Measurements from ENCODE around the gene PDXDC1. TPM values are rescaled to one million over a fixed set of nuclear protein-coding genes. Genes with fewer than 3 reads are reported as not detected.
"Not testable (repeated sequence)": the region's sequence is repeated elsewhere in the genome, so short reads cannot be mapped to it uniquely, and the experiment has no call there.

Gene PDXDC1, protein sequence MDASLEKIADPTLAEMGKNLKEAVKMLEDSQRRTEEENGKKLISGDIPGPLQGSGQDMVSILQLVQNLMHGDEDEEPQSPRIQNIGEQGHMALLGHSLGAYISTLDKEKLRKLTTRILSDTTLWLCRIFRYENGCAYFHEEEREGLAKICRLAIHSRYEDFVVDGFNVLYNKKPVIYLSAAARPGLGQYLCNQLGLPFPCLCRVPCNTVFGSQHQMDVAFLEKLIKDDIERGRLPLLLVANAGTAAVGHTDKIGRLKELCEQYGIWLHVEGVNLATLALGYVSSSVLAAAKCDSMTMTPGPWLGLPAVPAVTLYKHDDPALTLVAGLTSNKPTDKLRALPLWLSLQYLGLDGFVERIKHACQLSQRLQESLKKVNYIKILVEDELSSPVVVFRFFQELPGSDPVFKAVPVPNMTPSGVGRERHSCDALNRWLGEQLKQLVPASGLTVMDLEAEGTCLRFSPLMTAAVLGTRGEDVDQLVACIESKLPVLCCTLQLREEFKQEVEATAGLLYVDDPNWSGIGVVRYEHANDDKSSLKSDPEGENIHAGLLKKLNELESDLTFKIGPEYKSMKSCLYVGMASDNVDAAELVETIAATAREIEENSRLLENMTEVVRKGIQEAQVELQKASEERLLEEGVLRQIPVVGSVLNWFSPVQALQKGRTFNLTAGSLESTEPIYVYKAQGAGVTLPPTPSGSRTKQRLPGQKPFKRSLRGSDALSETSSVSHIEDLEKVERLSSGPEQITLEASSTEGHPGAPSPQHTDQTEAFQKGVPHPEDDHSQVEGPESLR
- total RNA-seq: 100 to 1,000 TPM; 131 to 247 (median 201) TPM

DNA sequence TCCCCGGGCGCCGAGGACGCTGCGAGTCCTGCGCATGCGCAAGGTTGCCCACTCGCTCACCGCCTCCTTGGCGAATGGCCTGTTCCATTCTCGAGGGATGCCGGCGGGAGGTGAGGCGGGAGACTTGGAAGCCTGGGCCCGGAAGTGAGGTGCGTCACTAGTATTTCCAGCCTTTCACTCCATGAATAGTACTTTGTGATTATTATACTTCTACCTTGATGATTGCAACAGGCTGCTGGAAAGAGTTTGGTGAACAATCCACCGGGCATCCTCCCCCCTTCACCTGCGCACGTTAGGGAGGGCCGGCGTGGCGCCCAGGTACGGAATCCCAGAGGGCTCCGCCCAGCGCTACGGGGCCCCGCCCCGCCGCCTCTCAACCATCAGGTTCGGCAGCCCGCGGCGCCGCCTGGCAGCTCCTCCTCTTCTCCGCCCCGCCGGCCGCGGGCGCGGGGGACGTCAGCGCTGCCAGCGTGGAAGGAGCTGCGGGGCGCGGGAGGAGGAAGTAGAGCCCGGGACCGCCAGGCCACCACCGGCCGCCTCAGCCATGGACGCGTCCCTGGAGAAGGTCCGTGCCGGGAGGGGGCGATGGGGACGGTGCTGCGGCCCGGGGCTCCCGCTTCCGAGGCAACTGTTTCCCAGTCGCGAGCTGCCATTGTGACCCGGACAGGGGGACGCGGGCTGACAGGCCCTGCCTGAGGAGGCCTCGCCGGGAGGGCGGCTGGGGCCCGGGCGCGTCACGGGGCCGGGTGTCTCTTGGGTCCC is at the start of gene PDXDC1:
Gene PDXDC1, plus strand, starts transcription at position 371 of the 762 bp plus-strand sequence. Its CDS starts 174 bp downstream, at position 545.
- TF ChIP-seq, protein P1, sequence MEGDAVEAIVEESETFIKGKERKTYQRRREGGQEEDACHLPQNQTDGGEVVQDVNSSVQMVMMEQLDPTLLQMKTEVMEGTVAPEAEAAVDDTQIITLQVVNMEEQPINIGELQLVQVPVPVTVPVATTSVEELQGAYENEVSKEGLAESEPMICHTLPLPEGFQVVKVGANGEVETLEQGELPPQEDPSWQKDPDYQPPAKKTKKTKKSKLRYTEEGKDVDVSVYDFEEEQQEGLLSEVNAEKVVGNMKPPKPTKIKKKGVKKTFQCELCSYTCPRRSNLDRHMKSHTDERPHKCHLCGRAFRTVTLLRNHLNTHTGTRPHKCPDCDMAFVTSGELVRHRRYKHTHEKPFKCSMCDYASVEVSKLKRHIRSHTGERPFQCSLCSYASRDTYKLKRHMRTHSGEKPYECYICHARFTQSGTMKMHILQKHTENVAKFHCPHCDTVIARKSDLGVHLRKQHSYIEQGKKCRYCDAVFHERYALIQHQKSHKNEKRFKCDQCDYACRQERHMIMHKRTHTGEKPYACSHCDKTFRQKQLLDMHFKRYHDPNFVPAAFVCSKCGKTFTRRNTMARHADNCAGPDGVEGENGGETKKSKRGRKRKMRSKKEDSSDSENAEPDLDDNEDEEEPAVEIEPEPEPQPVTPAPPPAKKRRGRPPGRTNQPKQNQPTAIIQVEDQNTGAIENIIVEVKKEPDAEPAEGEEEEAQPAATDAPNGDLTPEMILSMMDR (IDR thresholded peaks at IDR 0.05): peak in 4 of 6 experiments; percentile 7 to 19 (median 15)
- TF ChIP-seq POLR2A (IDR thresholded peaks at IDR 0.05): peak; percentile 91 to 98
- H3K4me3 ChIP-seq: peak within 1 kb of the TSS; percentile 68 to 98 (median 82)
- H3K4me1 ChIP-seq: peaks cover 0 to 33% (median 4%) of the 10 kb centered on the region in 4 donors
- not testable (repeated sequence) for H3K36me3 ChIP-seq, H3K27me3 ChIP-seq, H3K9me3 ChIP-seq
- H3K27ac ChIP-seq: peak within 1 kb of the TSS; percentile 88 to 98 (median 94)
- peak; percentile 89 to 99 (median 98) for DNase-seq

DNA sequence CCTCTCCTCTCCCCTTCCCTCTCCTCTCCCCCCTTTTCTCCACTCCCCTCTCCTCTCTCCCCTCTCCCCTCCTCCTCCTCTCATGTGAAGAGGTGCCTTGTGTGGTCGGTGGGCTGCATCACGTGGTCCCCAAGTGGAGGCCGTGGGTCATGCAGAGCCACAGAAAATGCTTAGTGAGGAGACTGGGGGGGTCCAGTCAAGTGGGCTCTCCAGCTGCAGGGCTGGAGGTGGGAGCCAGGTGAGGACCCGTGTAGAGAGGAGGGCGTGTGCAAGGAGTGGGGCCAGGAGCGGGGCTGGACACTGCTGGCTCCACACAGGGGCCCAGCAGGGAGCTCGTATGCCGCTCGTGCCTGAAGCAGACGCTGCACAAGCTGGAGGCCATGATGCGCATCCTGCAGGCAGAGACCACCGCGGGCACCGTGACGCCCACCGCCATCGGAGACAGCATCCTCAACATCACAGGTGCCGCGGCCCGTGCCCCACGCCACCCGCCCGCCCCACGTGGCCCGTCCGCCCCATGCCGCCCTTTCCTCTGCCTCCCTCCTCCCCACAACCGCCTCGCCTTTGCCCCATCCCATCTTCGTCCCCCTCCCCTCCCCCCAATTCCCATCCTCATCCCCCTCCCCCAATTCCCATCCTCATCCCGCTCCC is 46.6 kb upstream of the PDXDC1 start:
- H3K27ac ChIP-seq, H3K4me1 ChIP-seq, H3K4me3 ChIP-seq, H3K36me3 ChIP-seq, H3K27me3 ChIP-seq, H3K9me3 ChIP-seq: not testable (repeated sequence)
- peak in 2 of 3 donors; percentile 45 to 53 for DNase-seq

DNA sequence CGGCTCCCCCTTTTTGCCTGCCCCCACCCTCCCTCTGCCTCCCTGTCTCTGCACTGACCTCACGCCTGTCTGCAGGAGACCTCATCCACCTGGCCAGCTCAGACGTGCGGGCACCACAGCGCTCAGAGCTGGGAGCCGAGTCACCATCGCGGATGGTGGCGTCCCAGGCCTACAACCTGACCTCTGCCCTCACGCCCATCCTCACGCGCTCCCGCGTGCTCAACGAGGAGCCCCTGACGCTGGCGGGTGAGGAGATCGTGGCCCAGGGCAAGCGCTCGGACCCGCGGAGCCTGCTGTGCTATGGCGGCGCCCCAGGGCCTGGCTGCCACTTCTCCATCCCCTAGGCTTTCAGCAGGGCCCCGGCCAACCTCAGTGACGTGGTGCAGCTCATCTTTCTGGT is 45.6 kb upstream of the PDXDC1 start:
- not testable (repeated sequence) for H3K4me3 ChIP-seq, DNase-seq, H3K27me3 ChIP-seq, H3K9me3 ChIP-seq, H3K36me3 ChIP-seq, H3K27ac ChIP-seq, H3K4me1 ChIP-seq

DNA sequence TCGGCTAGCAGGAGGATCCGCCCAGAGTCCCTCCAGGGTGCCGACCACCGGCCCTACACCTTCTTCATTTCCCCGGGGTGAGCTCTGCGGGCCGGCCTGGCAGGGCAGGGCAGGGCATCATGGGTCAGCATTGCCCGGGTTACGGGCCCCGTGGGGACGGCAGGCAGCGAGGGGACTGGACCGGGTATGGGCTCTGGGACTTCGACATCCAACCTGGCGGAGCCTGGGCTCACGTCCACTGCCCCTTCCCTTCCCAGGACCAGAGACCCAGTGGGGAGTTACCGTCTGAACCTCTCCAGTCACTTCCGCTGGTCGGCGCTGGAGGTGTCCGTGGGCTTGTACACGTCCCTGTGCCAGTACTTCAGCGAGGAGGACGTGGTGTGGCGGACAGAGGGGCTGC is 44.6 kb upstream of the PDXDC1 start:
- not testable (repeated sequence) for H3K9me3 ChIP-seq, H3K36me3 ChIP-seq, H3K27ac ChIP-seq, H3K4me3 ChIP-seq, H3K27me3 ChIP-seq, DNase-seq, H3K4me1 ChIP-seq

DNA sequence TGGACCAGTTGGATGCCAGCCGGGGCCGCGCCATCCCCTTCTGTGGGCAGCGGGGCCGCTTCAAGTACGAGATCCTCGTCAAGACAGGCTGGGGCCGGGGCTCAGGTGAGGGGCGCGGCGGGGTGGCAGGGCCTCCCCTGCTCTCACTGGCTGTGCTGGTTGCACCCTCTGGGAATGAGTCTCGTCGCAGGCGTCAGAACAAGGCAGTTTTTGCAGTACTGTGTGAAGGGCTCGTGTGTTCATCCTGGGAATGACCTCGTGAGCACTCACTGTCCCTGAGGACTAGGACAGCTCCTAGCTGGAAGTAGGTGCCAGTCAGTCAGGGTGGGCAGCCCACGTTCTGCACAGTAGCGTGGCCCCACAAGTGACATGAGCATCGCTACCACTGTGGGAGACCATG is 43.9 kb upstream of the PDXDC1 start:
- H3K4me1 ChIP-seq, H3K4me3 ChIP-seq, H3K27me3 ChIP-seq, H3K9me3 ChIP-seq, H3K36me3 ChIP-seq, DNase-seq, H3K27ac ChIP-seq: not testable (repeated sequence)

DNA sequence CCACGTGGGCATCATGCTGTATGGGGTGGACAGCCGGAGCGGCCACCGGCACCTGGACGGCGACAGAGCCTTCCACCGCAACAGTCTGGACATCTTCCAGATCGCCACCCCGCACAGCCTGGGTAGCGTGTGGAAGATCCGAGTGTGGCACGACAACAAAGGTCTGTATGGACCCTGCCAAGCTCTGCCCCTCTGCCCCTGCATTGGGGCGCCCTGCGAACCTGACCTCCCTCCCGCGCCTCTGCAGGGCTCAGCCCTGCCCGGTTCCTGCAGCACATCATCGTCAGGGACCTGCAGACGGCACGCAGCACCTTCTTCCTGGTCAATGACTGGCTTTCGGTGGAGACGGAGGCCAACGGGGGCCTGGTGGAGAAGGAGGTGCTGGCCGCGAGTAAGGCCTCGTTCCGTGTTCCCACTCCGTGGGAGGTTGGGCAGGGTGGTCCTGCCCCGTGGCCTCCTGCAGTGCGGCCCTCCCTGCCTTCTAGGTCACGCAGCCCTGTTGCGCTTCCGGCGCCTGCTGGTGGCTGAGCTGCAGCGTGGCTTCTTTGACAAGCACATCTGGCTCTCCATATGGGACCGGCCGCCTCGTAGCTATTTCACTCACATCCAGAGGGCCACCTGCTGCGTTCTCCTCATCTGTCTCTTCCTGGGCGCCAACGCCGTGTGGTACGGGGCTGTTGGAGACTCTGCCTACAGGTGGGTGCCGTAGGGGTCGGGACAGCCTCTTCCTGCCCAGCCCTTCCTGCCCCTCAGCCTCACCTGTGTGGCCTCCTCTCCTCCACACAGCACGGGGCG is 42.0 kb upstream of the PDXDC1 start:
- H3K4me1 ChIP-seq, H3K36me3 ChIP-seq, DNase-seq, H3K4me3 ChIP-seq, H3K27me3 ChIP-seq, H3K9me3 ChIP-seq, H3K27ac ChIP-seq: not testable (repeated sequence)

DNA sequence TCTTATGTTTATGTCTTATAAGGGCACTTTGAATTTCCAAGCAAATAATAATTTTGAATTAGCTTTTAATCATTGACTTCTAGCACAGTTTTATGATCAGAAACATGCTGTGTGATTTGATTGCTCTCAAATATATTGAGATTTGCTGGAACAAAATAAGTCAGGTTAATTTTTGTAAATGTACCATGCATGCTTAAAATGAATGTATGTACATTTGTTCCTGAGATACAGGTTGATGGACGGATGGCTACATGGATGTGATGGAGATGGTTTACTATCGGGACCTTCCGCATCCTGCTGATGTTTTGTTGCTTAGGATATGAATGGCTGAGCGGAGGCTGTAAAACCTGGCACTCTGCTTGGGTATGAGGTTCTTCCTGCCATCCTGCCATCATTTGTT is 37.7 kb upstream of the PDXDC1 start, which contains the start of gene NPIPA1:
Gene NPIPA1, plus strand, starts transcription at position 301 of the 400 bp plus-strand sequence. Its CDS starts 0 bp downstream, at position 301.
- not testable (repeated sequence) for DNase-seq, H3K27ac ChIP-seq, H3K27me3 ChIP-seq

DNA sequence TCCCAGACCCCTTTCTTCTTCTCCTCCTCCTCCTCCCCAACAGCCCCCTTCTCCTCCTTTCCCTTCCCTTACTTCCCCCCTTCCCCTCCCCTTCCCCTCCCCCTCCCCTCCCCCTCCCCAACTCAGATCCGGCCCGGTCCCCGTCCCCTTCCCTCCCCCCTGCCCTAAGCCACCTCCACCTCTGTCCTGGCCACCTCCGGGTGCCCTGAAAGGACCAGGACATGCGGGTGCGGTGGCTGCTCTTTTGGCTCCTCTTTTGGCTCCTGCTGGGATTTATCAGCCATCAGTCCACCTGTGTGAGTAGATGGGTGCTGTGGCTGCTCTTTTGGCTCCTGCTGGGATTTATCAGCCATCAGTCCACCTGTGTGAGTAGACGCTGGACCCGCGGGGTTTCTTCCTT is 36.8 kb upstream of the PDXDC1 start:
- H3K27ac ChIP-seq, H3K9me3 ChIP-seq, H3K4me1 ChIP-seq, H3K4me3 ChIP-seq, DNase-seq, H3K36me3 ChIP-seq, H3K27me3 ChIP-seq: not testable (repeated sequence)

More for the DNA sequence above, 37.7 kb upstream of the PDXDC1 start, which contains the start of gene NPIPA1:
- H3K9me3 ChIP-seq, H3K36me3 ChIP-seq, H3K4me3 ChIP-seq, H3K4me1 ChIP-seq: not testable (repeated sequence)

DNA sequence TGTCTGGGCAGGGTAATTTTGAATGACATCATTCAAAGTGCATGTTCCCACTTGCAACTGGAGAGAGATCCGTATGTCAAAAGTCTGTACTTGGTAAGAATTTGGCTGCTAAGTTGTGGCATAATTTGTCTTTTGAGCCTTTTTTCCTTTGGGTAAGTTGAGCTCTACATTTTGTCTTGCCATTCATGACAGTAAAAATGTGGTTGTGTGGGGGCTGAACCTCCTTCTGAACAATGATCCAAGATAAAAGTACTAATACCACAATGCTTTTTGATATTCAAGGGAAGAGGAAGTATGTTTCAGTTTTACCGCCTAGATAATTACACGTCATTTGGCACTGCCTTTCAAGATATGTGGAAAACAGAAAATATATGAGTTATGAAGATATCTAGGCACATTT is 32.1 kb upstream of the PDXDC1 start:
- not testable (repeated sequence) for H3K27me3 ChIP-seq, H3K27ac ChIP-seq, H3K9me3 ChIP-seq, H3K36me3 ChIP-seq, DNase-seq, H3K4me1 ChIP-seq, H3K4me3 ChIP-seq
